HEK293 (cell line): ENCODE measurements around the gene RINL.

ENCODE experiments used
- CTCF ChIA-PET: fragments of 350-600 bp; formaldehyde crosslinking; extraction: SDS; loops from one replicate; lab custom pipeline; 2021; ENCODE audit warnings: antibody characterized with exemption; lab: Yijun Ruan, JAX
- POLR2A ChIA-PET: fragments of 300-600 bp; formaldehyde crosslinking; extraction: SDS; loops from one replicate; lab custom pipeline; 2020; ENCODE audit warnings: antibody characterized with exemption, inconsistent platforms; lab: Yijun Ruan, JAX
- H3K27ac ChIP-seq: fragments of 200-500 bp; sonication (Bioruptor generic); 2 replicates; pipeline ENCODE4 v1.5.1; 2014; ENCODE audit warnings: low read depth, low read length, control low read depth, inconsistent platforms; ENCODE audit errors: extremely low read depth
- H3K36me3 ChIP-seq, 2 experiments: fragments of 200-500 bp in 1 of 2; sonication (Bioruptor generic) in 1 of 2; 1 replicate in 1 of 2; 2 replicates in 1 of 2; pipeline ENCODE4 v1.5.1; 2014 to 2017; ENCODE audit warnings: inconsistent platforms in 2 of 2, low read length in 2 of 2; ENCODE audit not compliant: control insufficient read depth in 2 of 2, insufficient read depth in 1 of 2
- H3K4me1 ChIP-seq: fragments of 200-500 bp; sonication (Bioruptor generic); 2 replicates; pipeline ENCODE4 v1.5.1; 2014; ENCODE audit warnings: mild to moderate bottlenecking, low read length, inconsistent platforms; ENCODE audit not compliant: control insufficient read depth, insufficient read depth
- H3K4me3 ChIP-seq: 2 replicates; pipeline ENCODE4 v1.5.1; 2011; ENCODE audit warnings: low read depth, mild to moderate bottlenecking, control low read depth, low read length, moderate library complexity
- H3K9me3 ChIP-seq: fragments of 200-500 bp; sonication (Bioruptor generic); 2 replicates; pipeline ENCODE4 v1.5.1; 2014; ENCODE audit warnings: low read depth, low read length, inconsistent platforms; ENCODE audit not compliant: control insufficient read depth, insufficient read depth
- IKZF3 ChIP-seq: fragments of 450-650 bp; IDR thresholded peaks from 2 replicates; pipeline ENCODE4 v1.5.0; 2018; ENCODE audit warnings: missing biosample characterization, mild to moderate bottlenecking, missing genetic modification characterization, moderate library complexity
- KLF16 ChIP-seq: fragments of 450-650 bp; formaldehyde crosslinking; IDR thresholded peaks from 2 replicates; pipeline ENCODE4 v1.5.1; 2017; ENCODE audit warnings: missing biosample characterization, missing genetic modification characterization
- KLF9 ChIP-seq: fragments of 450-650 bp; formaldehyde crosslinking; IDR thresholded peaks from 2 replicates; pipeline ENCODE4 v1.5.1; 2016; ENCODE audit warnings: missing biosample characterization, missing genetic modification characterization, low read depth
- MZF1 ChIP-seq: fragments of 450-650 bp; formaldehyde crosslinking; IDR thresholded peaks from 2 replicates; pipeline ENCODE4 v1.5.1; 2017; ENCODE audit warnings: missing biosample characterization, missing genetic modification characterization, borderline replicate concordance
- SALL2 ChIP-seq: fragments of 450-650 bp; formaldehyde crosslinking; IDR thresholded peaks from 2 replicates; pipeline ENCODE4 v1.5.0; 2017; ENCODE audit warnings: missing biosample characterization, mild to moderate bottlenecking, missing genetic modification characterization, borderline replicate concordance
- SETDB1 ChIP-seq: IDR thresholded peaks from one replicate; pipeline ENCODE4 v1.6.1; 2017; ENCODE audit warnings: mild to moderate bottlenecking, low read length, moderate library complexity, mixed read lengths; ENCODE audit not compliant: insufficient read length
- ZFHX2 ChIP-seq: fragments of 450-650 bp; formaldehyde crosslinking; conservative IDR thresholded peaks from 2 replicates; pipeline ENCODE4 v1.5.1; 2016; ENCODE audit warnings: missing biosample characterization, missing genetic modification characterization
- ZNF132 ChIP-seq: fragments of 450-650 bp; formaldehyde crosslinking; IDR thresholded peaks from 2 replicates; pipeline ENCODE4 v1.5.1; 2017; ENCODE audit warnings: missing biosample characterization, missing genetic modification characterization, borderline replicate concordance
- ZNF146 ChIP-seq: fragments of 450-650 bp; formaldehyde crosslinking; IDR thresholded peaks from 2 replicates; pipeline ENCODE4 v1.5.1; 2016; ENCODE audit warnings: missing biosample characterization, missing genetic modification characterization
- ZNF169 ChIP-seq: fragments of 450-650 bp; formaldehyde crosslinking; IDR thresholded peaks from 2 replicates; pipeline ENCODE4 v1.5.1; 2016; ENCODE audit warnings: missing biosample characterization, missing genetic modification characterization
- ZNF19 ChIP-seq: fragments of 450-650 bp; formaldehyde crosslinking; IDR thresholded peaks from 2 replicates; pipeline ENCODE4; 2016; ENCODE audit warnings: missing biosample characterization, missing genetic modification characterization, low read depth
- ZNF2 ChIP-seq: fragments of 450-650 bp; formaldehyde crosslinking; IDR thresholded peaks from 2 replicates; pipeline ENCODE4 v1.5.1; 2016; ENCODE audit warnings: missing biosample characterization, missing genetic modification characterization
- ZNF24 ChIP-seq: fragments of 450-650 bp; formaldehyde crosslinking; IDR thresholded peaks from 2 replicates; pipeline ENCODE4 v1.5.1; 2016; ENCODE audit warnings: missing biosample characterization, missing genetic modification characterization
- ZNF292 ChIP-seq: fragments of 450-650 bp; formaldehyde crosslinking; IDR thresholded peaks from 2 replicates; pipeline ENCODE4 v1.5.1; 2016; ENCODE audit warnings: low read depth, missing biosample characterization, missing genetic modification characterization, borderline replicate concordance
- ZNF391 ChIP-seq: fragments of 450-650 bp; formaldehyde crosslinking; IDR thresholded peaks from 2 replicates; pipeline ENCODE4 v1.5.1; 2016; ENCODE audit warnings: low read depth, missing biosample characterization, missing genetic modification characterization, borderline replicate concordance
- ZNF623 ChIP-seq: fragments of 450-650 bp; formaldehyde crosslinking; IDR thresholded peaks from 2 replicates; pipeline ENCODE4 v1.5.1; 2016; ENCODE audit warnings: missing biosample characterization, missing genetic modification characterization
- ZNF664 ChIP-seq: fragments of 450-650 bp; formaldehyde crosslinking; IDR thresholded peaks from 2 replicates; pipeline ENCODE4 v1.5.1; 2016; ENCODE audit warnings: missing biosample characterization, missing genetic modification characterization
- ZNF777 ChIP-seq: fragments of 450-650 bp; formaldehyde crosslinking; IDR thresholded peaks from 2 replicates; pipeline ENCODE4 v1.5.1; 2017; ENCODE audit warnings: missing biosample characterization, missing genetic modification characterization, borderline replicate concordance
- ZSCAN16 ChIP-seq: fragments of 450-650 bp; formaldehyde crosslinking; IDR thresholded peaks from 2 replicates; pipeline ENCODE4 v1.5.1; 2016; ENCODE audit warnings: missing biosample characterization, missing genetic modification characterization
- TF ChIP-seq, protein P1 (sequence below): fragments of 450-650 bp; formaldehyde crosslinking; IDR thresholded peaks from 2 replicates; pipeline ENCODE4 v1.5.1; 2017; ENCODE audit warnings: missing biosample characterization, missing genetic modification characterization
- TF ChIP-seq, protein P2 (sequence below): fragments of 450-650 bp; formaldehyde crosslinking; IDR thresholded peaks from 2 replicates; pipeline ENCODE4 v1.5.1; 2016; ENCODE audit warnings: missing biosample characterization, missing genetic modification characterization, borderline replicate concordance
- TF ChIP-seq, protein P3 (sequence below): fragments of 450-650 bp; formaldehyde crosslinking; IDR thresholded peaks from 2 replicates; pipeline ENCODE4 v1.5.1; 2016; ENCODE audit warnings: missing biosample characterization, missing genetic modification characterization
- TF ChIP-seq, protein P4 (sequence below): fragments of 450-650 bp; formaldehyde crosslinking; conservative IDR thresholded peaks from 2 replicates; pipeline ENCODE4 v1.5.1; 2016; ENCODE audit warnings: low read depth, missing biosample characterization, missing genetic modification characterization
- TF ChIP-seq, protein P5 (sequence below): fragments of 450-650 bp; formaldehyde crosslinking; IDR thresholded peaks from 2 replicates; pipeline ENCODE4 v1.5.1; 2016; ENCODE audit warnings: missing biosample characterization, missing genetic modification characterization
- TF ChIP-seq, protein P6 (sequence below): fragments of 450-650 bp; formaldehyde crosslinking; IDR thresholded peaks from 2 replicates; pipeline ENCODE4 v1.5.1; 2016; ENCODE audit warnings: missing biosample characterization, missing genetic modification characterization

Gene RINL

DNA sequence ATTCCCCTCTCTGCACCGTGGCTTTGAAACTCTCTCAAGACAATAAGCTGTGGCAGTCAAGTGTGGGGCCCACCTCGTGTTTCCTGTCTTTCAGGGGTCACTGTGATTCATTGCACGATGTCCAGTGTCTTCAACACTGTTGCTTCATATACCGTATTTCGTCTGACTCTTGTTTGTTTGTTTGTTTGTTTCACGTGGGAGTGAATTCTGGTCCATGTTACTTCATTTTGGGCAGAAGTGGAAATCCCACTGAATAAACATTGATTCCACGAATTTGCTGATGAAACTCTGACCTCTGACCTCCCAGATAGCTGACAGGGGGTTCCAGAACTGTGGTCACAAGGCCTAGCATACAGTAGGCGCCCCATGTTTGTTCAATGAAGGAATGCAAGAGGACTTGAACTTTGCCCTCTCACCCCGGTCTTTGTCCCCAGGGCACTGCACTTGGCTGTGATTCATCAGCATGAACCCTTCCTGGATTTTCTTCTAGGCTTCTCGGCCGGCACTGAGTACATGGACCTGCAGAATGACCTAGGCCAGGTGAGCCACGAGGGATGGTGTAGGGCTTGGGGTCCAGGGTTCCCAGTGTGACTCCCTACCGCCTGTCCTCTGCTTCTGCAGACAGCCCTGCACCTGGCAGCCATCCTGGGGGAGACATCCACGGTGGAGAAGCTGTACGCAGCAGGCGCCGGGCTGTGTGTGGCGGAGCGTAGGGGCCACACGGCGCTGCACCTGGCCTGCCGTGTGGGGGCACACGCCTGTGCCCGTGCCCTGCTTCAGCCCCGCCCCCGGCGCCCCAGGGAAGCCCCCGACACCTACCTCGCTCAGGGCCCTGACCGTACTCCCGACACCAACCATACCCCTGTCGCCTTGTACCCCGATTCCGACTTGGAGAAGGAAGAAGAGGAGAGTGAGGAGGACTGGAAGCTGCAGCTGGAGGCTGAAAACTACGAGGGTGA lies 26.8 kb upstream of the RINL start (continued):
- TF ChIP-seq, protein P1, sequence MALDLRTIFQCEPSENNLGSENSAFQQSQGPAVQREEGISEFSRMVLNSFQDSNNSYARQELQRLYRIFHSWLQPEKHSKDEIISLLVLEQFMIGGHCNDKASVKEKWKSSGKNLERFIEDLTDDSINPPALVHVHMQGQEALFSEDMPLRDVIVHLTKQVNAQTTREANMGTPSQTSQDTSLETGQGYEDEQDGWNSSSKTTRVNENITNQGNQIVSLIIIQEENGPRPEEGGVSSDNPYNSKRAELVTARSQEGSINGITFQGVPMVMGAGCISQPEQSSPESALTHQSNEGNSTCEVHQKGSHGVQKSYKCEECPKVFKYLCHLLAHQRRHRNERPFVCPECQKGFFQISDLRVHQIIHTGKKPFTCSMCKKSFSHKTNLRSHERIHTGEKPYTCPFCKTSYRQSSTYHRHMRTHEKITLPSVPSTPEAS (tag by site-specific recombination): no peak
- TF ChIP-seq MZF1 (tag by site-specific recombination): no peak
- no peak for TF ChIP-seq ZNF292 (tag by site-specific recombination)
- TF ChIP-seq, protein P2, sequence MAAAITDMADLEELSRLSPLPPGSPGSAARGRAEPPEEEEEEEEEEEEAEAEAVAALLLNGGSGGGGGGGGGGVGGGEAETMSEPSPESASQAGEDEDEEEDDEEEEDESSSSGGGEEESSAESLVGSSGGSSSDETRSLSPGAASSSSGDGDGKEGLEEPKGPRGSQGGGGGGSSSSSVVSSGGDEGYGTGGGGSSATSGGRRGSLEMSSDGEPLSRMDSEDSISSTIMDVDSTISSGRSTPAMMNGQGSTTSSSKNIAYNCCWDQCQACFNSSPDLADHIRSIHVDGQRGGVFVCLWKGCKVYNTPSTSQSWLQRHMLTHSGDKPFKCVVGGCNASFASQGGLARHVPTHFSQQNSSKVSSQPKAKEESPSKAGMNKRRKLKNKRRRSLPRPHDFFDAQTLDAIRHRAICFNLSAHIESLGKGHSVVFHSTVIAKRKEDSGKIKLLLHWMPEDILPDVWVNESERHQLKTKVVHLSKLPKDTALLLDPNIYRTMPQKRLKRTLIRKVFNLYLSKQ (tag by site-specific recombination): no peak
- no peak for TF ChIP-seq SALL2
- no peak for TF ChIP-seq ZNF24 (tag by site-specific recombination)
- no peak for TF ChIP-seq ZNF19 (tag by site-specific recombination)
- no peak for TF ChIP-seq ZNF777 (tag by site-specific recombination)
- TF ChIP-seq, protein P3, sequence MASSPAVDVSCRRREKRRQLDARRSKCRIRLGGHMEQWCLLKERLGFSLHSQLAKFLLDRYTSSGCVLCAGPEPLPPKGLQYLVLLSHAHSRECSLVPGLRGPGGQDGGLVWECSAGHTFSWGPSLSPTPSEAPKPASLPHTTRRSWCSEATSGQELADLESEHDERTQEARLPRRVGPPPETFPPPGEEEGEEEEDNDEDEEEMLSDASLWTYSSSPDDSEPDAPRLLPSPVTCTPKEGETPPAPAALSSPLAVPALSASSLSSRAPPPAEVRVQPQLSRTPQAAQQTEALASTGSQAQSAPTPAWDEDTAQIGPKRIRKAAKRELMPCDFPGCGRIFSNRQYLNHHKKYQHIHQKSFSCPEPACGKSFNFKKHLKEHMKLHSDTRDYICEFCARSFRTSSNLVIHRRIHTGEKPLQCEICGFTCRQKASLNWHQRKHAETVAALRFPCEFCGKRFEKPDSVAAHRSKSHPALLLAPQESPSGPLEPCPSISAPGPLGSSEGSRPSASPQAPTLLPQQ (tag by site-specific recombination): peak; percentile 86

DNA sequence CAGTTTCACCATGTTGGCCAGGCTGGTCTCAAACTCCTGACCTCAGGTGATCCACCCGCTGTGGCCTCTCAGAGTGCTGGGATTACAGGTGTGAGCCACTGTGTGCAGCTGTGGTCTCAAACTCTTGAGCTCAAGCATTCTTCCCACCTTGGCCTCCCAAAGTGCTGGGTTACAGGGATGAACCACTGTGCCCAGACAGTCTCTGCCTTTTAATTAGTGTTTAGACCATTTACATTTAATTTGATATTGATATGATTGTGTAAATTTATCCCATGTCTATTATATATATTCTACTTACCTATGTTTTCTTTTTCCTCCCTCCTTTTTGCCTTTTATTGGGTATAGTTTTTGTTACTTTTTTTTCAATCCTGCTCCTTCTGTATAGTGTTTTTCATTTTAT lies 23.6 kb upstream of the RINL start:
- Histone ChIP-seq H3K36me3 (peaks cover 20 to 28% of the 10 kb centered on the region in 2 experiments), H3K9me3 (peaks cover 3% of the 10 kb centered on the region; the same call in 1 of the 2 replicates), H3K27ac (no peak overlapping the region), H3K4me1 (peaks cover 21% of the 10 kb centered on the region), H3K4me3 (no peak overlapping the region)
- ChIA-PET CTCF (interaction anchor here (1.0 to 4.0 kb wide), 6 partner anchors 12 to 499 kb away, joined by 5 to 63 read pairs (median 6); partner anchors contain the start of genes FAM98C, MRPS12 and SARS2), POLR2A (interaction anchor here (0.6 to 2.4 kb wide), 4 partner anchors 13 to 29 kb away, joined by 3 to 29 read pairs (median 7); partner anchors contain the start of genes MRPS12 and SARS2)
- TF ChIP-seq ZSCAN16 (tag by site-specific recombination) (0 out of 2 replicates have a peak, but pooled peaks have one; percentile 40), ZNF146 (tag by site-specific recombination) (no peak), KLF9 (tag by site-specific recombination) (no peak), ZNF169 (no peak), ZNF2 (tag by site-specific recombination) (no peak), ZNF623 (tag by site-specific recombination) (no peak), ZFHX2 (tag by site-specific recombination) (no peak), SETDB1 (peak; percentile 49), ZNF664 (tag by site-specific recombination) (peak; percentile 54; the same call in 1 of the 2 replicates), ZNF132 (tag by site-specific recombination) (no peak), IKZF3 (no peak), ZNF391 (no peak), KLF16 (tag by site-specific recombination) (0 out of 2 replicates have a peak, but pooled peaks have one; percentile 23)
- TF ChIP-seq, protein P4, sequence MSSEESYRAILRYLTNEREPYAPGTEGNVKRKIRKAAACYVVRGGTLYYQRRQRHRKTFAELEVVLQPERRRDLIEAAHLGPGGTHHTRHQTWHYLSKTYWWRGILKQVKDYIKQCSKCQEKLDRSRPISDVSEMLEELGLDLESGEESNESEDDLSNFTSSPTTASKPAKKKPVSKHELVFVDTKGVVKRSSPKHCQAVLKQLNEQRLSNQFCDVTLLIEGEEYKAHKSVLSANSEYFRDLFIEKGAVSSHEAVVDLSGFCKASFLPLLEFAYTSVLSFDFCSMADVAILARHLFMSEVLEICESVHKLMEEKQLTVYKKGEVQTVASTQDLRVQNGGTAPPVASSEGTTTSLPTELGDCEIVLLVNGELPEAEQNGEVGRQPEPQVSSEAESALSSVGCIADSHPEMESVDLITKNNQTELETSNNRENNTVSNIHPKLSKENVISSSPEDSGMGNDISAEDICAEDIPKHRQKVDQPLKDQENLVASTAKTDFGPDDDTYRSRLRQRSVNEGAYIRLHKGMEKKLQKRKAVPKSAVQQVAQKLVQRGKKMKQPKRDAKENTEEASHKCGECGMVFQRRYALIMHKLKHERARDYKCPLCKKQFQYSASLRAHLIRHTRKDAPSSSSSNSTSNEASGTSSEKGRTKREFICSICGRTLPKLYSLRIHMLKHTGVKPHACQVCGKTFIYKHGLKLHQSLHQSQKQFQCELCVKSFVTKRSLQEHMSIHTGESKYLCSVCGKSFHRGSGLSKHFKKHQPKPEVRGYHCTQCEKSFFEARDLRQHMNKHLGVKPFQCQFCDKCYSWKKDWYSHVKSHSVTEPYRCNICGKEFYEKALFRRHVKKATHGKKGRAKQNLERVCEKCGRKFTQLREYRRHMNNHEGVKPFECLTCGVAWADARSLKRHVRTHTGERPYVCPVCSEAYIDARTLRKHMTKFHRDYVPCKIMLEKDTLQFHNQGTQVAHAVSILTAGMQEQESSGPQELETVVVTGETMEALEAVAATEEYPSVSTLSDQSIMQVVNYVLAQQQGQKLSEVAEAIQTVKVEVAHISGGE (tag by site-specific recombination): 0 out of 2 replicates have a peak, but pooled peaks have one; percentile 16
- TF ChIP-seq, protein P5, sequence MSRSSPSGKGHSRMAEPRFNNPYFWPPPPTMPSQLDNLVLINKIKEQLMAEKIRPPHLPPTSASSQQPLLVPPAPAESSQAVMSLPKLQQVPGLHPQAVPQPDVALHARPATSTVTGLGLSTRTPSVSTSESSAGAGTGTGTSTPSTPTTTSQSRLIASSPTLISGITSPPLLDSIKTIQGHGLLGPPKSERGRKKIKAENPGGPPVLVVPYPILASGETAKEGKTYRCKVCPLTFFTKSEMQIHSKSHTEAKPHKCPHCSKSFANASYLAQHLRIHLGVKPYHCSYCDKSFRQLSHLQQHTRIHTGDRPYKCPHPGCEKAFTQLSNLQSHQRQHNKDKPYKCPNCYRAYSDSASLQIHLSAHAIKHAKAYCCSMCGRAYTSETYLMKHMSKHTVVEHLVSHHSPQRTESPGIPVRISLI (tag by site-specific recombination): no peak
- TF ChIP-seq, protein P6, sequence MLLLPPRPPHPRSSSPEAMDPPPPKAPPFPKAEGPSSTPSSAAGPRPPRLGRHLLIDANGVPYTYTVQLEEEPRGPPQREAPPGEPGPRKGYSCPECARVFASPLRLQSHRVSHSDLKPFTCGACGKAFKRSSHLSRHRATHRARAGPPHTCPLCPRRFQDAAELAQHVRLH (tag by site-specific recombination): 0 out of 2 replicates have a peak, but pooled peaks have one; percentile 36
